CD4-positive, CD25-positive, alpha-beta regulatory T cell (primary cell): ENCODE results near the gene HLA-DQB1. TPM values are rescaled to one million over a fixed set of nuclear protein-coding genes. Genes with fewer than 3 reads are reported as not detected.
A peak's percentile ranks its signal among the peaks of the same experiment; 100 is the strongest.
"Not testable (repeated sequence)": the region's sequence is repeated elsewhere in the genome, so short reads cannot be mapped to it uniquely, and the experiment has no call there.

Experiments used
- ATAC-seq, 2 donors: fragments of 150-1000 bp; cut with Tn5 transposase; one replicate each; pipeline ENCODE4 v1.10.0; 2021; ENCODE audit warnings: low read depth in 2 of 2, moderate number of reproducible peaks in 2 of 2, moderate library complexity in 1 of 2
- DNase-seq, 3 donors: peaks; one replicate each; pipeline versions ENCODE4 v3.0.0 to v3.0.0-alpha.2; 2012 to 2022; ENCODE audit warnings: mixed read lengths in 1 of 3
- H3K27ac ChIP-seq: one replicate; pipeline ENCODE4 v1.7.0; 2013; ENCODE audit warnings: mild to moderate bottlenecking, low read length; ENCODE audit not compliant: insufficient read depth, poor library complexity, severe bottlenecking
- H3K27me3 ChIP-seq: one replicate; pipeline ENCODE4 v1.7.0; 2013; ENCODE audit warnings: low read length; ENCODE audit not compliant: control insufficient read depth, insufficient read depth
- H3K36me3 ChIP-seq: one replicate; pipeline ENCODE4 v1.7.0; 2013; ENCODE audit warnings: mild to moderate bottlenecking, low read length, moderate library complexity; ENCODE audit not compliant: control insufficient read depth, insufficient read depth
- H3K4me1 ChIP-seq: 2 replicates; pipeline ENCODE4 v1.7.0; 2013; ENCODE audit warnings: mild to moderate bottlenecking, low read length; ENCODE audit not compliant: insufficient read depth, control insufficient read depth, poor library complexity, severe bottlenecking
- H3K4me3 ChIP-seq: one replicate; pipeline ENCODE4 v1.7.0; 2013; ENCODE audit warnings: low read depth, mild to moderate bottlenecking, low read length, moderate library complexity
- H3K9me3 ChIP-seq, 2 experiments: 1 replicate in 1 of 2; 2 replicates in 1 of 2; pipeline ENCODE4 v1.7.0; 2013; ENCODE audit warnings: low read length in 2 of 2, mild to moderate bottlenecking in 1 of 2, moderate library complexity in 1 of 2; ENCODE audit not compliant: control insufficient read depth in 2 of 2
- H3K27ac Mint-ChIP-seq, 3 donors: one replicate each; pipeline ENCODE4 v1.8.0; 2020 to 2022; ENCODE audit warnings: mild to moderate bottlenecking in 3 of 3, mixed read lengths in 3 of 3, moderate library complexity in 2 of 3
- H3K27me3 Mint-ChIP-seq: one replicate; pipeline ENCODE4 v1.8.0; 2022; ENCODE audit warnings: mild to moderate bottlenecking, mixed read lengths
- H3K36me3 Mint-ChIP-seq: one replicate; pipeline ENCODE4 v1.8.0; 2020; ENCODE audit warnings: mixed read lengths
- H3K4me1 Mint-ChIP-seq, 4 donors: one replicate each; pipeline ENCODE4 v1.8.0; 2020 to 2022; ENCODE audit warnings: mixed read lengths in 4 of 4, mild to moderate bottlenecking in 1 of 4
- H3K4me3 Mint-ChIP-seq, 4 donors: one replicate each; pipeline ENCODE4 v1.8.0; 2020 to 2022; ENCODE audit warnings: mild to moderate bottlenecking in 4 of 4, mixed read lengths in 4 of 4, moderate library complexity in 3 of 4
- H3K9me3 Mint-ChIP-seq, 7 donors: one replicate each; pipeline ENCODE4 v1.8.0; 2020 to 2022; ENCODE audit warnings: mixed read lengths in 7 of 7, mild to moderate bottlenecking in 3 of 7, moderate library complexity in 2 of 7
- polyA plus RNA-seq, 4 donors: library from polyadenylated mRNA; unstranded; fragments of 300-500 nt; fragmentation: Illumina TruSeq; gene quantifications; one replicate each; pipeline ENCODE4 v1.2.3, GENCODE V29; 2021
- total RNA-seq: library from RNA; stranded (reverse); gene quantifications from one replicate; pipeline ENCODE4 v1.2.3, GENCODE V29; 2022

HLA-DQB1 gene
- total and polyA plus RNA-seq, 5 donors from 2014 or later: 6.1 to 234 (median 142) TPM

DNA sequence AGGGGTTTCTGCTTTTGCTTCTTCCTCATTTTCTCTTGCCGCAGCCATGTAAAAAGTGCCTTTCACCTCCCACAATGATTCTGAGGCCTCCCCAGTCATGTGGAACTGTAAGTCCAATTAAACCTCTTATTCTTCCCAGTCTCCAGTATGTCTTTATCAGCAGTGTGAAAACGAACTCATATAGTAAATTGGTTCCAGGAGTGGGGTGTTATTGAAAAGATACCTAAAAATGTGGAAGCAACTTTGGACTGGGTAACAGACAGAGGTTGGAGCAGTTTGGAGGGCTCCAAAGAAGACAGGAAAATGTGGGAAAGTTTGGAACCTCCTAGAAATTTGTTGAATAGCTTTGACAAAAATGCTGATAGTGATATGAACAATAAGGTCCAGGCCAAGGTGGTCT, 5.5 kb upstream of the HLA-DQB1 start:
- H3K4me3 ChIP-seq, H3K27me3 ChIP-seq, H3K27ac ChIP-seq, H3K36me3 Mint-ChIP-seq, H3K27me3 Mint-ChIP-seq, H3K36me3 ChIP-seq, ATAC-seq, H3K9me3 ChIP-seq, H3K4me3 Mint-ChIP-seq, H3K27ac Mint-ChIP-seq, H3K9me3 Mint-ChIP-seq, DNase-seq: not testable (repeated sequence)
- peaks cover 11% of the 10 kb centered on the region for H3K4me1 ChIP-seq
- peaks cover 15 to 31% (median 16%) of the 10 kb centered on the region in 4 donors for H3K4me1 Mint-ChIP-seq

- ATAC-seq: no peak
- Mint-ChIP-seq H3K27ac (peak overlapping the region in 1 of 3 donors; percentile 7), H3K36me3 (no peaks in the 10 kb centered on the region), H3K9me3 (peaks cover 0 to 7% (median 0%) of the 10 kb centered on the region in 7 donors), H3K27me3 (peaks cover 5% of the 10 kb centered on the region), H3K4me1 (peaks cover 18 to 38% (median 33%) of the 10 kb centered on the region in 4 donors), H3K4me3 (no peak overlapping the region)
- H3K27ac ChIP-seq: no peak overlapping the region
- no peak overlapping the region for H3K4me3 ChIP-seq
- peaks cover 18% of the 10 kb centered on the region for H3K4me1 ChIP-seq
- no peaks in the 10 kb centered on the region for H3K27me3 ChIP-seq
- no peaks in the 10 kb centered on the region for H3K9me3 ChIP-seq
- H3K36me3 ChIP-seq: no peaks in the 10 kb centered on the region
- DNase-seq: no peak
Measured at GRCh38 chr6:32669893-32670292, 3.4 kb upstream of the HLA-DQB1 start.

GRCh38 chr6:32669240-32669639, 2.8 kb upstream of the HLA-DQB1 start:
- Histone ChIP-seq H3K9me3 (no peaks in the 10 kb centered on the region), H3K4me3 (no peak overlapping the region), H3K27me3 (no peaks in the 10 kb centered on the region), H3K27ac (no peak overlapping the region), H3K4me1 (peaks cover 18% of the 10 kb centered on the region), H3K36me3 (no peaks in the 10 kb centered on the region)
- DNase-seq (no peak), ATAC-seq (no peak)
- H3K27me3 Mint-ChIP-seq: peaks cover 5% of the 10 kb centered on the region
- peaks cover 18 to 36% (median 30%) of the 10 kb centered on the region in 4 donors for H3K4me1 Mint-ChIP-seq
- H3K9me3 Mint-ChIP-seq: peaks cover 0 to 7% (median 0%) of the 10 kb centered on the region in 7 donors
- peak overlapping the region in 1 of 4 donors; percentile 39 for H3K4me3 Mint-ChIP-seq
- H3K27ac Mint-ChIP-seq: peak overlapping the region in 2 of 3 donors; percentile 7 to 36
- H3K36me3 Mint-ChIP-seq: no peaks in the 10 kb centered on the region

- no peaks in the 10 kb centered on the region for H3K27me3 ChIP-seq
- H3K27me3 Mint-ChIP-seq: peaks cover 5% of the 10 kb centered on the region
- peak overlapping the region in 3 of 4 donors; percentile 73 to 92 (median 89) for H3K4me3 Mint-ChIP-seq
- peak overlapping the region; percentile 18 to 95 (median 46) for H3K27ac Mint-ChIP-seq
- H3K9me3 ChIP-seq: no peaks in the 10 kb centered on the region
- peak overlapping the region; percentile 54 for H3K4me3 ChIP-seq
- DNase-seq (peak; percentile 74 to 90 (median 75)), ATAC-seq (peak; percentile 66 to 74)
- peaks cover 18% of the 10 kb centered on the region for H3K4me1 ChIP-seq
- peak overlapping the region; percentile 82 for H3K27ac ChIP-seq
- H3K4me1 Mint-ChIP-seq: peaks cover 18 to 40% (median 33%) of the 10 kb centered on the region in 4 donors
- H3K9me3 Mint-ChIP-seq: peaks cover 0 to 7% (median 0%) of the 10 kb centered on the region in 7 donors
- H3K36me3 ChIP-seq: no peaks in the 10 kb centered on the region
- H3K36me3 Mint-ChIP-seq: no peaks in the 10 kb centered on the region
Measured at GRCh38 chr6:32668226-32668747, 1.8 kb upstream of the HLA-DQB1 start.

DNA sequence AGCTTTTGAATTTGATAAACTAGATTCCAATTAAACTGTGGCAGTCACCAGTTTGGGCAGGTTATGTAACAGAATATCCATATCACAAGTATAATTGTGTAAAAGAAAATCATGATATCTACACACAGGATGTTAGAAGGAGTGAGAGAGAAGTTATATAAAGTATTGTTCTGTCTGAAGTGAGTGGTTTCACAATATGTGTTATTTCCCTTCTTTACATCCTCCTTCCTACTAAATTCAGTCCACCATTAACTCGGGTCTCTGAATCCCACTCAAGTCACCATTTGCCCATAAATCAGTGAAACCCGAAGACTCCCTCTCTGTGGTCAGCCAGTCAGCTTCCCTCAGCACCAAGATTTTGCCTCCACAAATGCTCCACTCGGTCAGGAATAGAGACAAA, 796 bp downstream of the HLA-DQB1 start:
- peaks cover 0 to 2% (median 0%) of the 10 kb centered on the region in 7 donors for H3K9me3 Mint-ChIP-seq
- H3K27me3 ChIP-seq: no peaks in the 10 kb centered on the region
- peaks cover 18 to 55% (median 46%) of the 10 kb centered on the region in 4 donors for H3K4me1 Mint-ChIP-seq
- peaks cover 2% of the 10 kb centered on the region for H3K36me3 ChIP-seq
- peak overlapping the region; percentile 82 for H3K27ac ChIP-seq
- no peaks in the 10 kb centered on the region for H3K9me3 ChIP-seq
- DNase-seq (peak in 2 of 3 donors; percentile 36 to 53), ATAC-seq (no peak)
- peaks cover 3% of the 10 kb centered on the region for H3K36me3 Mint-ChIP-seq
- H3K27me3 Mint-ChIP-seq: peaks cover 5% of the 10 kb centered on the region
- H3K27ac Mint-ChIP-seq: peak overlapping the region; percentile 94 to 96 (median 95)
- H3K4me1 ChIP-seq: peaks cover 18% of the 10 kb centered on the region
- peak overlapping the region; percentile 89 to 97 (median 94) for H3K4me3 Mint-ChIP-seq
- peak overlapping the region; percentile 92 for H3K4me3 ChIP-seq

- Histone ChIP-seq H3K9me3 (no peaks in the 10 kb centered on the region), H3K27ac (peak overlapping the region; percentile 82), H3K4me3 (peak overlapping the region; percentile 92), H3K27me3 (no peaks in the 10 kb centered on the region), H3K36me3 (peaks cover 2% of the 10 kb centered on the region), H3K4me1 (peaks cover 18% of the 10 kb centered on the region)
- peak; percentile 37 to 54 for ATAC-seq
- H3K9me3 Mint-ChIP-seq: no peaks in the 10 kb centered on the region
- H3K4me1 Mint-ChIP-seq: peaks cover 18 to 63% (median 50%) of the 10 kb centered on the region in 4 donors
- H3K4me3 Mint-ChIP-seq: peak overlapping the region; percentile 89 to 97 (median 94)
- H3K27ac Mint-ChIP-seq: peak overlapping the region; percentile 94 to 96 (median 95)
- H3K36me3 Mint-ChIP-seq: peaks cover 9% of the 10 kb centered on the region
- peaks cover 5% of the 10 kb centered on the region for H3K27me3 Mint-ChIP-seq
- DNase-seq: peak; percentile 56 to 75 (median 61)
Measured at GRCh38 chr6:32664827-32665362, 1.6 kb downstream of the HLA-DQB1 start.

DNA sequence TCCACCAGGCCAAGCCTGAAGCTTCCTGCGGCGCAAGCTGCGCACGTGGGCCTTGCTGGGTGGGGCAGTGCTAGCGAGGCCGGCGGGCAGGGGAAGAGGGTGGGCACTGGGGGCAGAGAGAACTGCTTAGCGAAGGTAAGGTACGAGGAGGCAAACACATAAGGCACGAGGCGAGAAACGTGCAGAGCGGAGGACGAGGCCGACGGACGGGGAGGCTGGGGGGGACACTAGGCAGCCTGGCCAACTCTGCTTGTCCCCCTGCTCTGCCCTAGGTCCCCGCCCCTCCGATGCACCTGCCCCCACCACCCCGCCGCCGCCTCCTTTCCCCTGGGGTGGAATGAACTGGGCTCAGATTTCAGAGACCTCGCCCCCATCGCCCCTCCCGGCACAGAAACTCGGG, 2.1 kb downstream of the HLA-DQB1 start:
- Mint-ChIP-seq H3K36me3 (peaks cover 14% of the 10 kb centered on the region), H3K27me3 (peaks cover 5% of the 10 kb centered on the region), H3K4me1 (peaks cover 18 to 68% (median 55%) of the 10 kb centered on the region in 4 donors), H3K4me3 (peak overlapping the region in 3 of 4 donors; percentile 92 to 97 (median 96)), H3K27ac (peak overlapping the region in 1 of 3 donors; percentile 95), H3K9me3 (no peaks in the 10 kb centered on the region)
- ATAC-seq (no peak), DNase-seq (peak in 1 of 3 donors; percentile 7)
- Histone ChIP-seq H3K9me3 (no peaks in the 10 kb centered on the region), H3K4me3 (peak overlapping the region; percentile 67), H3K27ac (peak overlapping the region; percentile 82), H3K36me3 (peaks cover 2% of the 10 kb centered on the region), H3K27me3 (no peaks in the 10 kb centered on the region), H3K4me1 (peaks cover 18% of the 10 kb centered on the region)
